H9 (cell line): ENCODE results near the gene VWF. TPM values are rescaled to one million over a fixed set of nuclear protein-coding genes. Genes with fewer than 3 reads are reported as not detected.

Experiments
- DNase-seq: peaks from one replicate; pipeline ENCODE4 v3.0.0-alpha.2; 2017
- H2AFZ ChIP-seq: one replicate; pipeline ENCODE4 v1.6.1; 2013; ENCODE audit warnings: mild to moderate bottlenecking, low read length, control low read depth, moderate library complexity
- H2AK5ac ChIP-seq: 2 replicates; pipeline ENCODE4 v1.6.1; 2013; ENCODE audit warnings: low read length, control low read depth, mixed read lengths; ENCODE audit not compliant: insufficient read length
- H2BK120ac ChIP-seq: one replicate; pipeline ENCODE4 v1.6.1; 2013; ENCODE audit warnings: low read depth, mild to moderate bottlenecking, low read length, control low read depth, inconsistent platforms; ENCODE audit not compliant: poor library complexity, severe bottlenecking
- H2BK12ac ChIP-seq: 2 replicates; pipeline ENCODE4 v1.6.1; 2013; ENCODE audit warnings: low read length, control low read depth, mixed read lengths, low read depth; ENCODE audit not compliant: insufficient read length
- H2BK15ac ChIP-seq: 2 replicates; pipeline ENCODE4 v1.6.1; 2013; ENCODE audit warnings: low read depth, low read length, control low read depth
- H2BK20ac ChIP-seq: one replicate; pipeline ENCODE4 v1.6.1; 2013; ENCODE audit warnings: low read depth, mild to moderate bottlenecking, low read length, control low read depth, inconsistent platforms; ENCODE audit not compliant: poor library complexity, severe bottlenecking
- H2BK5ac ChIP-seq: 2 replicates; pipeline ENCODE4 v1.6.1; 2013; ENCODE audit warnings: low read length, control low read depth, mixed read lengths; ENCODE audit not compliant: insufficient read length
- H3K14ac ChIP-seq: 2 replicates; pipeline ENCODE4 v1.6.1; 2013; ENCODE audit warnings: low read length, control low read depth; ENCODE audit not compliant: insufficient read depth
- H3K18ac ChIP-seq: 2 replicates; pipeline ENCODE4 v1.6.1; 2013; ENCODE audit warnings: low read depth, mild to moderate bottlenecking, mixed read lengths, low read length, control low read depth; ENCODE audit not compliant: insufficient read length
- H3K23ac ChIP-seq: 2 replicates; pipeline ENCODE4 v1.6.1; 2013; ENCODE audit warnings: low read length, control low read depth, mixed read lengths, low read depth; ENCODE audit not compliant: insufficient read length
- H3K23me2 ChIP-seq: 2 replicates; pipeline ENCODE4 v1.6.1; 2013; ENCODE audit warnings: low read depth, mild to moderate bottlenecking, mixed read lengths, low read length, control low read depth; ENCODE audit not compliant: insufficient read length, poor library complexity, severe bottlenecking
- H3K27ac ChIP-seq: 2 replicates; pipeline ENCODE4 v1.5.1; 2013; ENCODE audit warnings: low read length, control low read depth, mixed read lengths, low read depth; ENCODE audit not compliant: insufficient read length
- H3K27me3 ChIP-seq: 2 replicates; pipeline ENCODE4 v1.6.1; 2013; ENCODE audit warnings: low read length, control low read depth, inconsistent platforms; ENCODE audit not compliant: insufficient read depth
- H3K4ac ChIP-seq: 2 replicates; pipeline ENCODE4 v1.6.1; 2013; ENCODE audit warnings: low read depth, mild to moderate bottlenecking, control low read depth, inconsistent platforms, low read length, moderate library complexity
- H3K4me1 ChIP-seq: 2 replicates; pipeline ENCODE4 v1.6.1; 2013; ENCODE audit warnings: low read length, control low read depth, inconsistent platforms; ENCODE audit not compliant: insufficient read depth
- H3K4me2 ChIP-seq: 2 replicates; pipeline ENCODE4 v1.6.1; 2013; ENCODE audit warnings: low read length, control low read depth, mixed read lengths; ENCODE audit not compliant: insufficient read length, insufficient read depth
- H3K56ac ChIP-seq: 2 replicates; pipeline ENCODE4 v1.6.1; 2013; ENCODE audit warnings: low read depth, mild to moderate bottlenecking, mixed read lengths, low read length, control low read depth; ENCODE audit not compliant: insufficient read length
- H3K79me1 ChIP-seq: 2 replicates; pipeline ENCODE4 v1.6.1; 2013; ENCODE audit warnings: low read depth, mild to moderate bottlenecking, moderate library complexity, low read length, control low read depth, inconsistent platforms; ENCODE audit not compliant: insufficient read depth, poor library complexity, severe bottlenecking
- H3K79me2 ChIP-seq: 2 replicates; pipeline ENCODE4 v1.6.1; 2013; ENCODE audit warnings: low read length, control low read depth, inconsistent platforms; ENCODE audit not compliant: insufficient read depth
- H3K9ac ChIP-seq: 2 replicates; pipeline ENCODE4 v1.6.1; 2013; ENCODE audit warnings: low read length, control low read depth, mixed read lengths; ENCODE audit not compliant: insufficient read length; ENCODE audit errors: extremely low read depth
- H3K9me3 ChIP-seq: one replicate; pipeline ENCODE4 v1.6.1; 2013; ENCODE audit warnings: low read depth, low read length, inconsistent platforms; ENCODE audit not compliant: control insufficient read depth
- H3T11ph ChIP-seq: one replicate; pipeline ENCODE4 v1.6.1; 2013; ENCODE audit warnings: mild to moderate bottlenecking, low read length, control low read depth, inconsistent platforms
- H4K20me1 ChIP-seq: one replicate; pipeline ENCODE4 v1.6.1; 2013; ENCODE audit not compliant: control insufficient read depth, insufficient read length, insufficient read depth
- H4K5ac ChIP-seq: 2 replicates; pipeline ENCODE4 v1.6.1; 2013; ENCODE audit warnings: low read depth, mild to moderate bottlenecking, mixed read lengths, low read length, control low read depth; ENCODE audit not compliant: insufficient read length
- H4K8ac ChIP-seq: replicated peaks from 2 replicates; pipeline ENCODE4 v1.6.1; 2013; ENCODE audit warnings: low read length, control low read depth, mixed read lengths, low read depth; ENCODE audit not compliant: insufficient read length
- H4K91ac ChIP-seq: 2 replicates; pipeline ENCODE4 v1.6.1; 2013; ENCODE audit warnings: low read depth, mild to moderate bottlenecking, moderate library complexity, mixed read lengths, low read length, control low read depth; ENCODE audit not compliant: insufficient read length
- H3K27ac Mint-ChIP-seq, 3 experiments: 2 replicates in 2 of 3; 3 replicates in 1 of 3; pipeline ENCODE4 v1.8.0; 2020 to 2021; ENCODE audit warnings: mixed read lengths in 3 of 3, mild to moderate bottlenecking in 1 of 3, moderate library complexity in 1 of 3
- H3K27me3 Mint-ChIP-seq: 2 replicates; pipeline ENCODE4 v1.8.0; 2021; ENCODE audit warnings: low read depth, mild to moderate bottlenecking, moderate library complexity, mixed read lengths
- H3K36me3 Mint-ChIP-seq, 3 experiments: 2 replicates in 2 of 3; 3 replicates in 1 of 3; pipeline ENCODE4 v1.8.0; 2020 to 2021; ENCODE audit warnings: low read depth in 3 of 3, mixed read lengths in 3 of 3; ENCODE audit not compliant: insufficient read depth in 1 of 3
- H3K4me1 Mint-ChIP-seq, 2 experiments: 2 replicates each; pipeline ENCODE4 v1.8.0; 2020; ENCODE audit warnings: mixed read lengths in 2 of 2
- H3K4me3 Mint-ChIP-seq, 2 experiments: 2 replicates in 1 of 2; 3 replicates in 1 of 2; pipeline ENCODE4 v1.8.0; 2020 to 2021; ENCODE audit warnings: mild to moderate bottlenecking in 2 of 2, mixed read lengths in 2 of 2, moderate library complexity in 1 of 2
- H3K9me3 Mint-ChIP-seq, 2 experiments: 2 replicates in 1 of 2; 3 replicates in 1 of 2; pipeline ENCODE4 v1.8.0; 2020; ENCODE audit warnings: mild to moderate bottlenecking in 2 of 2, mixed read lengths in 2 of 2, moderate library complexity in 1 of 2
- CTCF ChIP-seq: fragments of 200-600 bp; sonication (generic); conservative IDR thresholded peaks from 3 replicates; pipeline ENCODE4 v1.8.0; 2021; ENCODE audit warnings: antibody characterized with exemption, mild to moderate bottlenecking
- WGBS: extraction: QIAGEN DNeasy Blood & Tissue Kit; methylation state at CpG from one replicate; pipeline ENCODE4 v1.1.7; 2013; ENCODE audit warnings: missing lambda C conversion rate, low lambda C conversion rate, mixed read lengths; ENCODE audit not compliant: insufficient read length; ENCODE audit errors: extremely low coverage; 5-methylcytosine and 5-hydroxymethylcytosine counted together
- total RNA-seq: library from RNA; stranded (reverse); gene quantifications from 2 replicates; pipeline ENCODE4 v1.2.1, GENCODE V29; 2021

VWF gene
- total RNA-seq, 1 experiment from 2014 or later, result 0.17 TPM

- Histone ChIP-seq H3K27ac (no peak overlapping the region), H2BK5ac (no peak overlapping the region), H4K91ac (no peak overlapping the region), H3K79me1 (no peaks in the 10 kb centered on the region), H2BK120ac (no peak overlapping the region), H3K23me2 (no peaks in the 10 kb centered on the region), H2BK20ac (no peak overlapping the region), H3T11ph (no peak overlapping the region), H3K4ac (no peak overlapping the region), H2AFZ (no peak overlapping the region), H3K9ac (no peak overlapping the region), H3K23ac (no peak overlapping the region), H2BK15ac (no peak overlapping the region), H3K56ac (no peak overlapping the region), H4K20me1 (no peaks in the 10 kb centered on the region), H2AK5ac (no peak overlapping the region), H3K79me2 (no peaks in the 10 kb centered on the region), H2BK12ac (no peak overlapping the region), H4K5ac (no peak overlapping the region), H3K27me3 (no peaks in the 10 kb centered on the region), H4K8ac (no peak overlapping the region), H3K4me1 (no peaks in the 10 kb centered on the region; the same call in 1 of the 2 replicates), H3K18ac (no peak overlapping the region), H3K4me2 (no peak overlapping the region), H3K9me3 (no peaks in the 10 kb centered on the region), H3K14ac (no peak overlapping the region)
- H3K27ac Mint-ChIP-seq, result no peak overlapping the region
- TF ChIP-seq CTCF, result no peak
- H3K9me3 Mint-ChIP-seq, result no peaks in the 10 kb centered on the region; a peak in 1 of 5 replicates
- H3K27me3 Mint-ChIP-seq, result peaks cover 7% of the 10 kb centered on the region
- no peaks in the 10 kb centered on the region for H3K36me3 Mint-ChIP-seq
- H3K4me1 Mint-ChIP-seq, result peaks cover 29 to 49% of the 10 kb centered on the region in 2 experiments
- no peak for DNase-seq
- WGBS, result no CpG with 5 or more reads among the region's 4 CpGs
- no peak overlapping the region for H3K4me3 Mint-ChIP-seq
Observed at GRCh38 chr12:6071589-6071988, 52.9 kb downstream of the VWF start.
